HS-5 (cell line): ENCODE results near the gene OR52E2.

Source experiments
- DNase-seq: peaks from one replicate; pipeline ENCODE4 v3.0.0-alpha.2; 2012; ENCODE audit warnings: low read depth

The OR52E2 gene

DNA sequence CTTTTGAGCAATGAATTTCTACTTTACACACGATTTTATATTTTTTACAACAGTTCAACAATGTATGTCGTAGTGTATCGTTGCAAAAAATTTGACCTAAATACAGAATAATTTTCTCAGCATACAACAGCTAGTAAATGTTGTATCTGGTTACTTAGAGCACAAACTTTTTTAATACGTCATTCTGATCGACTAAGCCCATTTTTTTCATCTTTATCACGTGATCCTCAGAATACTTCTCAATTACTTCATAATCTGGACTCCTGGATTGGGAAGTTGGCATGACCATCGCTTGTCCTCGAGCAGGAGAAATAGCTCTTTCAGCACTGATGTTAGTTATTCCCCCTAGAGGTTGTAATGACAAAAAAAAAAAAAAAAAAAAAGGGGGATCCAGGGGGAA is 48.2 kb downstream of the OR52E2 start:
- DNase-seq: no peak
